NCI-H128 (cell line): ENCODE data around the gene TIGD6.
A peak's percentile ranks its signal among the peaks of the same experiment; 100 is the strongest.

Experiments
- DNase-seq: peaks from one replicate; lab custom pipeline; 2025; ENCODE audit not compliant: unreplicated experiment; lab: John Stamatoyannopoulos, UW

Gene TIGD6

GRCh38 chr5:150017226-150018005, 17.0 kb upstream of the TIGD6 start:
- no peak for DNase-seq

- DNase-seq = no peak
These were observed 16.1 kb upstream of the TIGD6 start for GRCh38 chr5:150016537-150016936.

GRCh38 chr5:150015415-150015814, 15.0 kb upstream of the TIGD6 start:
- DNase-seq = no peak

- no peak for DNase-seq
These were observed 14.0 kb upstream of the TIGD6 start for GRCh38 chr5:150014456-150014855.

- DNase-seq = no peak
These were observed 13.5 kb upstream of the TIGD6 start for GRCh38 chr5:150013931-150014330.

- no peak for DNase-seq
These were observed 9.4 kb upstream of the TIGD6 start for GRCh38 chr5:150009671-150010387.

GRCh38 chr5:150007050-150007449, 6.6 kb upstream of the TIGD6 start:
- DNase-seq = no peak

- no peak for DNase-seq
These were observed 5.9 kb upstream of the TIGD6 start for GRCh38 chr5:150006318-150006717.

GRCh38 chr5:150001660-150002486, 1.4 kb upstream of the TIGD6 start:
- no peak for DNase-seq

GRCh38 chr5:150000990-150001659, 671 bp upstream of the TIGD6 start:
- no peak for DNase-seq

- no peak for DNase-seq
These were observed 593 bp downstream of the TIGD6 start for GRCh38 chr5:149999866-150000255.

GRCh38 chr5:149999359-149999758, 1.1 kb downstream of the TIGD6 start:
- no peak for DNase-seq

- no peak for DNase-seq
These were observed 2.2 kb downstream of the TIGD6 start for GRCh38 chr5:149998281-149998680.

- no peak for DNase-seq
These were observed 4.1 kb downstream of the TIGD6 start for GRCh38 chr5:149996205-149996890.

- no peak for DNase-seq
These were observed 4.9 kb downstream of the TIGD6 start for GRCh38 chr5:149995385-149996204.

- no peak for DNase-seq
These were observed 7.0 kb downstream of the TIGD6 start for GRCh38 chr5:149993471-149993870.

GRCh38 chr5:149990518-149991376, 9.7 kb downstream of the TIGD6 start:
- peak; percentile 59 for DNase-seq

- DNase-seq = no peak
These were observed 12.3 kb downstream of the TIGD6 start for GRCh38 chr5:149988126-149988525.

- DNase-seq = no peak
These were observed 17.9 kb downstream of the TIGD6 start for GRCh38 chr5:149982505-149982904.
